BE2C (cell line): ENCODE results near the gene MEI4. TPM values are rescaled to one million over a fixed set of nuclear protein-coding genes. Genes with fewer than 3 reads are reported as not detected.

Experiments
- DNase-seq: peaks from one replicate; pipeline ENCODE4 v3.0.0-alpha.2; 2020
- H3K27me3 ChIP-seq: fragments of 250-450 bp; sonication (Bioruptor Pico); 2 replicates; pipeline ENCODE4 v1.5.1; 2020; ENCODE audit warnings: mild to moderate bottlenecking
- H3K36me3 ChIP-seq: fragments of 250-450 bp; sonication (Bioruptor Pico); 2 replicates; pipeline ENCODE4 v1.5.1; 2020; ENCODE audit warnings: mild to moderate bottlenecking
- H3K4me1 ChIP-seq: fragments of 250-450 bp; sonication (Bioruptor Pico); 2 replicates; pipeline ENCODE4 v1.5.1; 2020
- H3K4me3 ChIP-seq: 2 replicates; pipeline ENCODE4 v1.5.1; 2011; ENCODE audit warnings: low read depth, low read length
- H3K9me3 ChIP-seq: fragments of 250-450 bp; sonication (Bioruptor Pico); 2 replicates; pipeline ENCODE4 v1.5.1; 2020
- polyA plus RNA-seq: library from polyadenylated mRNA; unstranded; fragments of >200 nt; gene quantifications from one replicate; pipeline ENCODE4 v1.2.1, GENCODE V29; 2012; ENCODE audit warnings: low read depth, missing spikeins; ENCODE audit not compliant: insufficient read length, insufficient read depth
- TF ChIP-seq, protein P1 (sequence below): IDR thresholded peaks from 2 replicates; pipeline ENCODE4 v1.5.1; 2012; ENCODE audit warnings: mild to moderate bottlenecking, low read depth, low read length

The MEI4 gene
- 0.14 TPM for polyA plus RNA-seq

DNA sequence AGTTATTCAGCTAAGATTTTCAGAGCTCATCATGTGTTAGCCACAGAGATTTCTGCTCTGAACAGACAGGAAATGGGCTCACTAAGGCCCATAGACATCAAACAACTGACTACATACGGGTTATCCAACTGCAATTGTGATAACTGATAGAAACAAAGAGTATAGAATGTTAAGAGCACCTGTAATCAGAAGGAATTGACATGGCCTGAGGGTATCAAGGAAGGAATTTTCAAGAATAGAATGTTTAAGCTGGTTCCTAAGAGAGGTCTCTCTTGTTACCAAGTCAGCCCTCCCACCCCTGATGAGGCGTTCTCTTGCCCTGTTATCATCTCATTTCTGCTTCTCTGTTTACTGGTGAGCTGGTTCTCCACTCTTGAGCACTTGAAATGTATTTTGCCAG lies at the start of gene MEI4:
MEI4 (plus strand) TSS at position 301 of the 400 bp plus-strand sequence. CDS start 37,633 bp downstream, outside the sequence.
- TF ChIP-seq, protein P1, sequence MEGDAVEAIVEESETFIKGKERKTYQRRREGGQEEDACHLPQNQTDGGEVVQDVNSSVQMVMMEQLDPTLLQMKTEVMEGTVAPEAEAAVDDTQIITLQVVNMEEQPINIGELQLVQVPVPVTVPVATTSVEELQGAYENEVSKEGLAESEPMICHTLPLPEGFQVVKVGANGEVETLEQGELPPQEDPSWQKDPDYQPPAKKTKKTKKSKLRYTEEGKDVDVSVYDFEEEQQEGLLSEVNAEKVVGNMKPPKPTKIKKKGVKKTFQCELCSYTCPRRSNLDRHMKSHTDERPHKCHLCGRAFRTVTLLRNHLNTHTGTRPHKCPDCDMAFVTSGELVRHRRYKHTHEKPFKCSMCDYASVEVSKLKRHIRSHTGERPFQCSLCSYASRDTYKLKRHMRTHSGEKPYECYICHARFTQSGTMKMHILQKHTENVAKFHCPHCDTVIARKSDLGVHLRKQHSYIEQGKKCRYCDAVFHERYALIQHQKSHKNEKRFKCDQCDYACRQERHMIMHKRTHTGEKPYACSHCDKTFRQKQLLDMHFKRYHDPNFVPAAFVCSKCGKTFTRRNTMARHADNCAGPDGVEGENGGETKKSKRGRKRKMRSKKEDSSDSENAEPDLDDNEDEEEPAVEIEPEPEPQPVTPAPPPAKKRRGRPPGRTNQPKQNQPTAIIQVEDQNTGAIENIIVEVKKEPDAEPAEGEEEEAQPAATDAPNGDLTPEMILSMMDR: no peak
- Histone ChIP-seq H3K4me3 (no peak within 1 kb of the TSS), H3K36me3 (no peaks in the 10 kb centered on the region), H3K9me3 (no peaks in the 10 kb centered on the region), H3K27me3 (no peaks in the 10 kb centered on the region), H3K4me1 (no peaks in the 10 kb centered on the region)
- DNase-seq: no peak

DNA sequence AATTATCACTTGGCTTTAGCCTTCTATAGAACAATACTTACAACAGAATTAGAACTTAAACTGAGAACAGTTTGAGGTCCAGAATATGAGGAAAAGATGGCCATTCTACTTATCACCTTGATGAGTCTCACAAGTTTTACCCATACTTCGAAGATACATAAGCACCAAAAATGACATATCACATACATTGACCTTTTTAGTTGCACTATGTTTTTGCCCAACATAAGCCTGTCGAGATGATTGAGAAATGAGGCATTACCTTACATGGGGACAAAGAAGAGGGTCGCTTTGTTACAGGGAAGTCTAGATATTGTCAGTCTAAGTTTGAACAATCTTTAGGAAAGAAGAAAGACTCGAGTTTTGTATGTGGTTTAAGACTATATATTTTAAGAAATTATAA lies 48.4 kb upstream of the MEI4 start:
- peaks cover 3% of the 10 kb centered on the region; the same call in 1 of the 2 replicates for H3K9me3 ChIP-seq
- TF ChIP-seq, protein P1: no peak
- no peaks in the 10 kb centered on the region for H3K36me3 ChIP-seq
- no peak for DNase-seq
- no peak overlapping the region for H3K4me3 ChIP-seq
- H3K27me3 ChIP-seq: no peaks in the 10 kb centered on the region
- no peaks in the 10 kb centered on the region for H3K4me1 ChIP-seq

GRCh38 chr6:77607004-77607403 lies 45.8 kb upstream of the MEI4 start:
- TF ChIP-seq, protein P1: no peak
- Histone ChIP-seq H3K36me3 (no peaks in the 10 kb centered on the region), H3K4me1 (no peaks in the 10 kb centered on the region), H3K4me3 (no peak overlapping the region), H3K27me3 (no peaks in the 10 kb centered on the region), H3K9me3 (peaks cover 3% of the 10 kb centered on the region; the same call in 1 of the 2 replicates)
- DNase-seq: no peak

DNA sequence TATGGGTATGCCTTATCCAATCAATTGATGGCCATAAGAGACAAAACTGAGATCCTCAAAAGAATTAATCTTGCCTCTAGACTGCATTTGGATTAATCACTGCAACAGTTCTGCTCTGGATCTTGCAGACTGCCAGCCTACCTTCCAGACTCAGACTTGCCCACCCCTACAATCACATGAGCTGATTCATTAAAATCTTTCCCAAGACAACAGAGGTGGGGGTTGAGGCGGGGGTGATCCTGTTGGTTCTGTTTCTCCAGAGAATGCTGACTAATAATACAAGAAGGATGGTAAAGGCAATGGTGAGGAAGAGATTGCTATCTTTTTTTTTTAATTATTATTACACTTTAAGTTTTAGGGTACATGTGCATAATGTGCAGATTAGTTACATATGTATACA lies 43.7 kb upstream of the MEI4 start:
- H3K9me3 ChIP-seq: peaks cover 3% of the 10 kb centered on the region; the same call in 1 of the 2 replicates
- H3K27me3 ChIP-seq: no peaks in the 10 kb centered on the region
- no peak for DNase-seq
- no peak overlapping the region for H3K4me3 ChIP-seq
- no peaks in the 10 kb centered on the region for H3K36me3 ChIP-seq
- H3K4me1 ChIP-seq: no peaks in the 10 kb centered on the region
- TF ChIP-seq, protein P1: no peak

GRCh38 chr6:77619114-77619513 lies 33.7 kb upstream of the MEI4 start:
- Histone ChIP-seq H3K4me1 (no peaks in the 10 kb centered on the region), H3K27me3 (no peaks in the 10 kb centered on the region), H3K36me3 (no peaks in the 10 kb centered on the region), H3K4me3 (no peak overlapping the region), H3K9me3 (no peaks in the 10 kb centered on the region)
- TF ChIP-seq, protein P1: no peak
- no peak for DNase-seq

GRCh38 chr6:77620278-77620882 lies 32.5 kb upstream of the MEI4 start:
- H3K9me3 ChIP-seq: no peaks in the 10 kb centered on the region
- no peak overlapping the region for H3K4me3 ChIP-seq
- peak; percentile 20 for DNase-seq
- no peaks in the 10 kb centered on the region for H3K36me3 ChIP-seq
- TF ChIP-seq, protein P1: peak; percentile 72
- H3K4me1 ChIP-seq: no peaks in the 10 kb centered on the region
- no peaks in the 10 kb centered on the region for H3K27me3 ChIP-seq
